ENCODE results near the gene HIP1.

DNA sequence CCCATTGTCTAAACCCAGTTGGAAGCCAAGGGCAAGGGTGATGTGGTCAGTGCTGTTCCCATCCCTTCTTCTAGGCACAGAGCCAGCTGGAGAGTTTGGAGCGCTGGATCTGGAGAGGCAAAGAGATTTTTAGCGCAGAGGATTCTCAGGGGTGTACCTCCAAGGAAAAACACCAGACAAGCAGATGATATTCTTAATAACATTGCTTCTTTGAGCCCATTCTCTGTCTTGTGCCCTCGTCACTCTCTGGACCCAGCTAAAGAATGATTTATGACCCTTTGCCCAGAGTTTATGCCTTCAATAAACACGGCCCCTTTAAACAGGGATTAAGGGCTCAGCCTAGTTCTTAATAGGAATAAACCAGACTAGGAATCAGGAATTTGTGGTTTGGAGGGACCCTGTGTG, 4.7 kb upstream of the HIP1 start:
- TF ChIP-seq EZH2 (IDR thresholded peaks at IDR 0.05) (no peak), EZH2phosphoT487 (IDR thresholded peaks at IDR 0.05) (no peak)
- TF ChIP-seq, protein P1, sequence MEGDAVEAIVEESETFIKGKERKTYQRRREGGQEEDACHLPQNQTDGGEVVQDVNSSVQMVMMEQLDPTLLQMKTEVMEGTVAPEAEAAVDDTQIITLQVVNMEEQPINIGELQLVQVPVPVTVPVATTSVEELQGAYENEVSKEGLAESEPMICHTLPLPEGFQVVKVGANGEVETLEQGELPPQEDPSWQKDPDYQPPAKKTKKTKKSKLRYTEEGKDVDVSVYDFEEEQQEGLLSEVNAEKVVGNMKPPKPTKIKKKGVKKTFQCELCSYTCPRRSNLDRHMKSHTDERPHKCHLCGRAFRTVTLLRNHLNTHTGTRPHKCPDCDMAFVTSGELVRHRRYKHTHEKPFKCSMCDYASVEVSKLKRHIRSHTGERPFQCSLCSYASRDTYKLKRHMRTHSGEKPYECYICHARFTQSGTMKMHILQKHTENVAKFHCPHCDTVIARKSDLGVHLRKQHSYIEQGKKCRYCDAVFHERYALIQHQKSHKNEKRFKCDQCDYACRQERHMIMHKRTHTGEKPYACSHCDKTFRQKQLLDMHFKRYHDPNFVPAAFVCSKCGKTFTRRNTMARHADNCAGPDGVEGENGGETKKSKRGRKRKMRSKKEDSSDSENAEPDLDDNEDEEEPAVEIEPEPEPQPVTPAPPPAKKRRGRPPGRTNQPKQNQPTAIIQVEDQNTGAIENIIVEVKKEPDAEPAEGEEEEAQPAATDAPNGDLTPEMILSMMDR (IDR thresholded peaks at IDR 0.05) = no peak
